ENCODE data around the gene XCL2. TPM values are rescaled to one million over a fixed set of nuclear protein-coding genes. Genes with fewer than 3 reads are reported as not detected.

The XCL2 gene
- total and polyA plus RNA-seq, 10 of the 15 experiments (the other 5 are each of a cell fraction or from before 2014, with no cell fraction given) = 0.50 to 299 (median 4.8) TPM

DNA sequence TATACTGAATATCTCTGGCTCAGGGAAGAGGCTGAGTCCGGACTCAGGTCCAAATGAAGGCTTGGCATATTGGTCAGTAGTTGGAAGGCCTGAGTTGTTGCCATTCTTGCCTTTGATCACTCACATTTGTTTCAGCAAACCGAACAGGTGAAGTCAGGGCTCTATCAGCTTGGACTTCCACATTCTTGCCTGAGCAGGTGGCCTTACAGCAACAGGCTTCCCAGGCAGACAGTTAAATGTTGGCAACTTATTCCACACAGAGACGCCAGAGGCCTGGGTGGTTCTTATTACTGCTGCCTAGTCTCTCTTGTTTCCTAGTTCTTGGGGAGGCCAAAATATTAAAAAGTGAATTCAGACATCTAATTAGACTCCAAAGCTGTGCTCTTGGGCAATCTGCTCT, 36.6 kb downstream of the XCL2 start (continued):
- TF ChIP-seq, protein P1, sequence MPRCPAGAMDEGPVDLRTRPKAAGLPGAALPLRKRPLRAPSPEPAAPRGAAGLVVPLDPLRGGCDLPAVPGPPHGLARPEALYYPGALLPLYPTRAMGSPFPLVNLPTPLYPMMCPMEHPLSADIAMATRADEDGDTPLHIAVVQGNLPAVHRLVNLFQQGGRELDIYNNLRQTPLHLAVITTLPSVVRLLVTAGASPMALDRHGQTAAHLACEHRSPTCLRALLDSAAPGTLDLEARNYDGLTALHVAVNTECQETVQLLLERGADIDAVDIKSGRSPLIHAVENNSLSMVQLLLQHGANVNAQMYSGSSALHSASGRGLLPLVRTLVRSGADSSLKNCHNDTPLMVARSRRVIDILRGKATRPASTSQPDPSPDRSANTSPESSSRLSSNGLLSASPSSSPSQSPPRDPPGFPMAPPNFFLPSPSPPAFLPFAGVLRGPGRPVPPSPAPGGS (IDR thresholded peaks at IDR 0.05; ENCODE audit: borderline replicate concordance, insufficient read depth, low read depth, low read length, poor library complexity, severe bottlenecking) = no peak
- TF ChIP-seq ZNF274 (IDR thresholded peaks at IDR 0.05; ENCODE audit: insufficient read depth, insufficient read length) = no peak
- TF ChIP-seq NFYB (IDR thresholded peaks at IDR 0.05; ENCODE audit: insufficient read depth, low read depth, low read length) = no peak

DNA sequence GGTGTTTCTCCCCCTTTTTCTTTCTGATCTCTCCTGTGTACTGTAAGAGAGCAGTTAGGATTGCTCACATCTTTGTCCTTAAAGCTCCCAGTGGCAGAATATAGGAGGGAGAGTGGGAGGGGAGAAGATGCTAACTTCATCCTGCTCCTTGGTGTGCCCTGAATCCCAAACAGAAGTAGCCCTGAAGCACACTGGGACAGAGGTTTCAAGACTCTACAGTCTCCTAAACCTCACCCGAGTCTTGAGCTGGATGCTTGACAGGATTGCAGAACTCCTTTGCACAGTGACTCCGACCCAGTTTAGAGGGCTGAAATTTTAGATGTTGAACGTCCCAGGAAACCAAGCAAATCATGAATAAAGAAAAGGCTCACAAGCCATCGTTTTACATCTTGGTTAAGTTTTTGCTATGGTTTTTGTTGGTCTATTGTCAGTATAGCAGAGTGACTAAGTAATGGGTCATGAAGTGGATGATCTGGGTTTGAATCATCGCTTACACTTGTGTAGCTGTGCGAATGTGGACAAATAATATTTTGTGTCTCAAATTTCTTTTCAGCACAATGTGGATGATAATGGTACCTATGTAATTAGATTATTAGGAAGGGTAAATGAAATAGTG, 37.5 kb downstream of the XCL2 start:
- DNase-seq (ENCODE audit: low read depth, low spot score) = no peak
- no TSS peak for BruUV-seq (replicated peaks)
- no peak for FAIRE-seq
- TF ChIP-seq, protein P2, sequence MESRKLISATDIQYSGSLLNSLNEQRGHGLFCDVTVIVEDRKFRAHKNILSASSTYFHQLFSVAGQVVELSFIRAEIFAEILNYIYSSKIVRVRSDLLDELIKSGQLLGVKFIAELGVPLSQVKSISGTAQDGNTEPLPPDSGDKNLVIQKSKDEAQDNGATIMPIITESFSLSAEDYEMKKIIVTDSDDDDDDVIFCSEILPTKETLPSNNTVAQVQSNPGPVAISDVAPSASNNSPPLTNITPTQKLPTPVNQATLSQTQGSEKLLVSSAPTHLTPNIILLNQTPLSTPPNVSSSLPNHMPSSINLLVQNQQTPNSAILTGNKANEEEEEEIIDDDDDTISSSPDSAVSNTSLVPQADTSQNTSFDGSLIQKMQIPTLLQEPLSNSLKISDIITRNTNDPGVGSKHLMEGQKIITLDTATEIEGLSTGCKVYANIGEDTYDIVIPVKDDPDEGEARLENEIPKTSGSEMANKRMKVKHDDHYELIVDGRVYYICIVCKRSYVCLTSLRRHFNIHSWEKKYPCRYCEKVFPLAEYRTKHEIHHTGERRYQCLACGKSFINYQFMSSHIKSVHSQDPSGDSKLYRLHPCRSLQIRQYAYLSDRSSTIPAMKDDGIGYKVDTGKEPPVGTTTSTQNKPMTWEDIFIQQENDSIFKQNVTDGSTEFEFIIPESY (IDR thresholded peaks at IDR 0.05) = no peak
- TF ChIP-seq NRF1 (conservative IDR thresholded peaks at IDR 0.05; ENCODE audit: low read depth, low read length) = no peak
- no peak for TF ChIP-seq SMAD5 (IDR thresholded peaks at IDR 0.05; ENCODE audit: low read depth)
- TF ChIP-seq SMARCA5 (IDR thresholded peaks at IDR 0.05) = no peak
- no peak for TF ChIP-seq RELA (IDR thresholded peaks at IDR 0.05; ENCODE audit: borderline replicate concordance, partially characterized antibody)
- ChIA-PET POLR2A (interaction anchor here (1.2 to 7.9 kb wide), 4 partner anchors 10 to 64 kb away, joined by 4 to 56 read pairs (median 29); no protein-coding TSS in a partner anchor), RAD21 (ENCODE audit: unreplicated experiment) (interaction anchor here (0.9 to 14.3 kb wide), 7 partner anchors 11 to 164 kb away, joined by 3 to 218 read pairs (median 70); no protein-coding TSS in a partner anchor), CTCF (interaction anchor here (0.6 to 1.1 kb wide), 4 partner anchors 12 to 46 kb away, joined by 3 to 4 read pairs (median 4); no protein-coding TSS in a partner anchor), SMC1A (ENCODE audit: uncharacterized antibody, unreplicated experiment) (interaction anchor here (0.8 to 14.3 kb wide), 18 partner anchors 8 to 164 kb away, joined by 3 to 257 read pairs (median 5); no protein-coding TSS in a partner anchor)
- Histone ChIP-seq H3K27me3 (replicated peaks in 1 of 2; ENCODE audit: control insufficient read depth in 2 of 2, insufficient read depth in 2 of 2, low read length in 1 of 2) (no peaks in the 10 kb centered on the region), H3K4me3 (no peak overlapping the region), H3K4me2 (ENCODE audit: control insufficient read depth, insufficient read depth) (no peak overlapping the region), H3K9ac (ENCODE audit: control insufficient read depth, insufficient read depth, low read length) (no peak overlapping the region), H3K79me2 (ENCODE audit: control insufficient read depth, insufficient read depth, low read length) (no peaks in the 10 kb centered on the region), H2AFZ (ENCODE audit: control insufficient read depth, low read depth, low read length) (no peak overlapping the region), H3K4me1 (ENCODE audit: control insufficient read depth, insufficient read depth, low read length) (peaks cover 16% of the 10 kb centered on the region), H4K20me1 (ENCODE audit: control insufficient read depth, insufficient read depth) (no peaks in the 10 kb centered on the region), H3K36me3 (ENCODE audit: control insufficient read depth in 2 of 2, insufficient read depth in 2 of 2, low read length in 1 of 2) (no peaks in the 10 kb centered on the region), H3K9me3 (replicated peaks; ENCODE audit: control insufficient read depth, insufficient read depth, low read length) (no peaks in the 10 kb centered on the region), H3K27ac (ENCODE audit: control insufficient read depth, insufficient read depth) (no peak overlapping the region)
- no peak for ATAC-seq
- WGBS (ENCODE audit: insufficient coverage, insufficient replicate concordance, low lambda C conversion rate, missing lambda C conversion rate) = 46% methylated on average over 6 of the region's 6 CpGs
- intact Hi-C loops (cut with micrococcal nuclease; ENCODE audit: unreplicated experiment) (no loop called here), in situ Hi-C loops (cut with MboI) (no loop called here)
